Activated CD8-positive, alpha-beta T cell treated with anti-CD3 and anti-CD28 coated beads, Interleukin-2, amount 10 ng/mL, durations not matched to agents 7 days and 5 days (primary cell): Measurements from ENCODE around the gene FAM111B. TPM values are rescaled to one million over a fixed set of nuclear protein-coding genes. Genes with fewer than 3 reads are reported as not detected.
A peak's percentile ranks its signal among the peaks of the same experiment; 100 is the strongest.

ENCODE experiments used
- ATAC-seq: fragments of 150-1000 bp; cut with Tn5 transposase; one replicate; pipeline ENCODE4 v1.10.0; 2021; ENCODE audit warnings: moderate library complexity
- CTCF ChIA-PET: fragments of 350-600 bp; sonication (Branson Sonifier 250); formaldehyde crosslinking; loops from one replicate; lab custom pipeline; 2021; ENCODE audit warnings: antibody characterized with exemption; lab: Charles Lee
- POLR2A ChIA-PET: fragments of 350-600 bp; sonication (Branson Sonifier 250); formaldehyde crosslinking; loops from one replicate; lab custom pipeline; 2021; ENCODE audit warnings: antibody characterized with exemption; lab: Charles Lee
- DNase-seq: peaks from one replicate; pipeline ENCODE4 v3.0.0-alpha.2; 2020
- H3K27ac Mint-ChIP-seq: one replicate; pipeline ENCODE4 v1.8.0; 2021; ENCODE audit warnings: mild to moderate bottlenecking, mixed read lengths
- H3K27me3 Mint-ChIP-seq: one replicate; pipeline ENCODE4 v1.8.0; 2021; ENCODE audit warnings: low read depth, mixed read lengths
- H3K36me3 Mint-ChIP-seq: one replicate; pipeline ENCODE4 v1.8.0; 2021; ENCODE audit warnings: low read depth, mixed read lengths
- H3K4me1 Mint-ChIP-seq: one replicate; pipeline ENCODE4 v1.8.0; 2021; ENCODE audit warnings: low read depth, mixed read lengths
- H3K4me3 Mint-ChIP-seq: one replicate; pipeline ENCODE4 v1.8.0; 2021; ENCODE audit warnings: mild to moderate bottlenecking, mixed read lengths
- H3K9me3 Mint-ChIP-seq: one replicate; pipeline ENCODE4 v1.8.0; 2022; ENCODE audit warnings: mixed read lengths; ENCODE audit not compliant: insufficient read depth
- total RNA-seq, 2 experiments: library from RNA; stranded (reverse); gene quantifications; one replicate each; pipeline ENCODE4 v1.2.3, GENCODE V29; 2021

Gene FAM111B
- total RNA-seq, 2 experiments from 2014 or later, result 66.2 to 69.0 TPM

DNA sequence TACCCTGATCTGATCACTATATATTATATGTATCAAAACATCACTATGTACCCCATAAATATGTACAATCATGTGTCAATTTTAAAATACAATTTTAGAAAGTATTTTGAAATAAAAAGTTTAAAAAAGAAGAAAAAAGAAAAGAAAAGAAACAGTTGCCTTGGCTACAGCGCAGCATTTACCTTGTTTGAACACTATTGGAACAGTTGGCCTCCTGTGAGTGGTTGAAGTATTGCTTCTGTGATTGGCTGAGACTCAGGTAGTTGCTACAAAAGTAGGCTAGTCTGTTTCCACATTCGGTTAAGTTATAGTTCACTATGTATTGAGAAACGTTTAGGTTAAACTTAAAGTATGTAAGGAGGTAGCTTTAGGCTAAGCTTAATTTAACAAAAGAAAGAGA is 57.0 kb downstream of the FAM111B start:
- ATAC-seq, result no peak
- no peaks in the 10 kb centered on the region for H3K36me3 Mint-ChIP-seq
- H3K27ac Mint-ChIP-seq, result no peak overlapping the region
- no peak for DNase-seq
- H3K9me3 Mint-ChIP-seq, result no peaks in the 10 kb centered on the region
- H3K27me3 Mint-ChIP-seq, result peaks cover 28% of the 10 kb centered on the region
- ChIA-PET CTCF (interaction anchor here (0.7 to 3.9 kb wide), 7 partner anchors 7 to 370 kb away, joined by 3 to 18 read pairs (median 3); partner anchors contain the start of gene DTX4), POLR2A (no interaction called here)
- H3K4me3 Mint-ChIP-seq, result no peak overlapping the region
- H3K4me1 Mint-ChIP-seq, result peaks cover 3% of the 10 kb centered on the region

GRCh38 chr11:59171508-59172322 is 64.7 kb downstream of the FAM111B start, which contains the start of gene DTX4:
DTX4 (plus strand) TSS chr11:59172132; CDS start chr11:59172596, 464 bp downstream.
- peak within 1 kb of the TSS; percentile 64 for H3K4me3 Mint-ChIP-seq
- ChIA-PET CTCF (interaction anchor here (0.6 to 9.7 kb wide), 40 partner anchors 10 to 1131 kb away, joined by 3 to 113 read pairs (median 5); partner anchors contain the start of genes FAM111A, OR5A2 and PATL1), POLR2A (interaction anchor here (0.6 kb wide), 2 partner anchors 15 to 29 kb away, joined by 3 read pairs; partner anchors contain the start of gene FAM111A)
- no peaks in the 10 kb centered on the region for H3K36me3 Mint-ChIP-seq
- peaks cover 7% of the 10 kb centered on the region for H3K4me1 Mint-ChIP-seq
- H3K27ac Mint-ChIP-seq, result no peak within 1 kb of the TSS
- ATAC-seq (peak; percentile 88), DNase-seq (peak; percentile 93)
- H3K9me3 Mint-ChIP-seq, result no peaks in the 10 kb centered on the region
- H3K27me3 Mint-ChIP-seq, result peaks cover 27% of the 10 kb centered on the region

DNA sequence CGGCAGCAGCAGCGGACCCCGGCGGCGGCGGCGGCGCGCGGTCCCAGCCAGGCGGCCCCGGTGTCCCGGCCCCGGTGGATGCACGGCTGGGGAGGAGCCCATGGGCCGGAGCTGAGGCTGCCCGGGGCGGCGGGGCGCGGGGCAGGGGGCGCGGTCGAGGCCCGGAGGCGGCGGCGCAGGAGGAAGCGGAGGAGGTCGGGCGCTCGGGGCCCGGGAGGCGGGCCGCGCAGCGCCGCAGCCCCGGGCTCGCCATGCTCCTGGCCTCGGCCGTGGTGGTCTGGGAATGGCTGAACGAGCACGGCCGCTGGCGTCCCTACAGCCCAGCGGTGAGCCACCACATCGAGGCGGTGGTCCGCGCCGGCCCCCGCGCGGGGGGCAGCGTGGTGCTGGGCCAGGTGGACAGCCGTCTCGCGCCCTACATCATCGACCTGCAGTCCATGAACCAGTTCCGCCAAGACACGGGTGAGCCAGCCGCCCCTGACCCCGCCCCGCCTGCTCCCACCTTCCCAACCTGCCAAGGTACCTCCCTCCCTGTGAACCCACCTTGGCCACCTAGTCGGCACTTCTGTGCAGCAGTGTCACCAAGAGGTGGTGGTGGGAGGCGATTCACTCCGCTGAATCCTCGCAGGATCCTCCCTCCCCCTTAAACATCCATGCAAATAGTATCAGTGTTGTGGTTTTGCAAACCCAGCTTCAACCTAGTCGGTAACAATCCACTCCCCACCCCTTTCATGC is 65.5 kb downstream of the FAM111B start:
- DNase-seq, result peak; percentile 27

DNA sequence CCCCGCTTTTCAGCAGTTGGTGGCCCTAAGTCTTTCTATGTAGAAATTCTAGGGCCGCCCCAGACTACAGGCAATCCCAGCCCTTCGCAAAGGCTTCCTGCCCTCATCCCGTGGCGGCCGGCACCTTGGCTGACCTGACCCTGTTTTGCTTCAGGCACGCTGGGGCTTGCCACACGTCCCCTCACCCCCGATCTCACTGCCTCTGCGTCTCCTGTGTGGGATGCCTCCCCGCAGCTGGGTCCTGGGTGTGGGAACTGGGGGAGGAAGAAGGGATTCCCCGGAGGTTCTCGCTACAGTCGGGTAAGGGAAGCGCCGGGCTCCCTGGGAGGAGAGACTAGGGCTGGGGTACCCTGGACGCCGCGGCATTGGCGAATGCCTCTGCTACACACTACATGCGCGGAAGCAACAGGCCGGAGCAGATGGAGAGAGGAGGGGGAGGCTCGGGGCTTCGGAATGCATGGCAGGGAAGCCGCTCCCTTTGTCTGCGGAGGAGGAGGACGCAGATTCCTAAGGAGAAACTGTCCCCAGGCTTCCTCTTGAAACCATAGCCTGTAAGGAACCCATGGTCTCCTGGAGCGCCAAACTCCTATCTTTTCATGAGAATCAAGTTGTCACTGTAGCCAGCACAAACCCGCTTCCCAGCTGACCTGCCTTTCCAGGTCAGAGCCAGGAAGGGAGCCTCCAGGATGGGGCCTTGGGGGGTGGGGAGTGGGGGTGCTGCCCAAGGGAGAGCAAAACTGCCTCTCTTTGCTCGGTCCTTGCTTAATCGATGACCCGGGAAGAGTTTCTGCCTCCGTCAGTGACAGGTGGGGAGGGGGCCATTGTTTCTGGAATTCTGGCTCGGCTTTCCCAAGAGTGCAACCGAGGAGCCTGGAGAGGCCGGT is 66.3 kb downstream of the FAM111B start:
- ATAC-seq (no peak), DNase-seq (no peak)
- ChIA-PET CTCF (interaction anchor here (2.2 to 9.7 kb wide), 7 partner anchors 8 to 36 kb away, joined by 7 to 113 read pairs (median 16); no protein-coding TSS in a partner anchor), POLR2A (no interaction called here)
- Mint-ChIP-seq H3K4me3 (peak overlapping the region; percentile 64), H3K9me3 (no peaks in the 10 kb centered on the region), H3K27ac (no peak overlapping the region), H3K36me3 (no peaks in the 10 kb centered on the region), H3K27me3 (peaks cover 23% of the 10 kb centered on the region), H3K4me1 (peaks cover 7% of the 10 kb centered on the region)

More for the DNA sequence above, 65.5 kb downstream of the FAM111B start:
- Mint-ChIP-seq H3K36me3 (no peaks in the 10 kb centered on the region), H3K4me3 (peak overlapping the region; percentile 64), H3K27me3 (peaks cover 23% of the 10 kb centered on the region), H3K4me1 (peaks cover 7% of the 10 kb centered on the region), H3K27ac (no peak overlapping the region), H3K9me3 (no peaks in the 10 kb centered on the region)
- ChIA-PET CTCF (interaction anchor here (0.6 to 9.7 kb wide), 34 partner anchors 9 to 1131 kb away, joined by 3 to 113 read pairs (median 5); partner anchors contain the start of genes FAM111A and OR5A2), POLR2A (interaction anchor here (0.6 kb wide), 1 partner anchor 30 kb away, joined by 3 read pairs; the partner anchor contains the start of gene FAM111A)
- ATAC-seq, result peak; percentile 32

- Mint-ChIP-seq H3K27ac (no peak overlapping the region), H3K4me1 (peaks cover 7% of the 10 kb centered on the region), H3K4me3 (no peak overlapping the region), H3K36me3 (no peaks in the 10 kb centered on the region), H3K27me3 (peaks cover 25% of the 10 kb centered on the region), H3K9me3 (no peaks in the 10 kb centered on the region)
- ChIA-PET CTCF (interaction anchor here (1.3 to 9.7 kb wide), 3 partner anchors 12 to 33 kb away, joined by 3 to 113 read pairs (median 7); no protein-coding TSS in a partner anchor), POLR2A (interaction anchor here (0.9 kb wide), 1 partner anchor 32 kb away, joined by 3 read pairs; the partner anchor contains the start of gene FAM111A)
- DNase-seq, result no peak
- no peak for ATAC-seq
These were observed 67.1 kb downstream of the FAM111B start for GRCh38 chr11:59173964-59174663.

DNA sequence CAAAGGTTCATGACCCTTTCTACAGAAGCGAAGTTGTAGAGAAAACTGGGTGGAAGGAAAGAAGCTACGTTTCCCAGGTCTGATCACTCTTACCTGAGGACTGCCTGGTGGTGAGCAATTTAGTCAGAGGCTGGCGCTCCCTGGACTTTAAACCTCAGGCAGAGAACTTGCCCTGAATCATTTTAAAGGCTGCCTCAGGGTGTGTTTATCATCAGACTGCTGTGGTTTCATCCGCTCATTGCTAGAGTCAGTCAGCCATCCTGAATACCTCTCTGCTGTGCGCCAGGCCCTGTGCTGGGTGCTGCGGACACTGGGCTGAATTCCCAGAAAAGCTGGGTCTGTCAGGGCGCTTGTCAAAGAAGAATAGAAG is 67.6 kb downstream of the FAM111B start:
- ATAC-seq (no peak), DNase-seq (no peak)
- H3K36me3 Mint-ChIP-seq, result no peaks in the 10 kb centered on the region
- no peaks in the 10 kb centered on the region for H3K9me3 Mint-ChIP-seq
- no peak overlapping the region for H3K4me3 Mint-ChIP-seq
- H3K4me1 Mint-ChIP-seq, result peaks cover 7% of the 10 kb centered on the region
- ChIA-PET POLR2A (interaction anchor here (0.9 kb wide), 1 partner anchor 32 kb away, joined by 3 read pairs; the partner anchor contains the start of gene FAM111A), CTCF (interaction anchor here (1.3 to 9.7 kb wide), 3 partner anchors 11 to 33 kb away, joined by 3 to 113 read pairs (median 7); no protein-coding TSS in a partner anchor)
- H3K27ac Mint-ChIP-seq, result no peak overlapping the region
- H3K27me3 Mint-ChIP-seq, result peaks cover 25% of the 10 kb centered on the region

DNA sequence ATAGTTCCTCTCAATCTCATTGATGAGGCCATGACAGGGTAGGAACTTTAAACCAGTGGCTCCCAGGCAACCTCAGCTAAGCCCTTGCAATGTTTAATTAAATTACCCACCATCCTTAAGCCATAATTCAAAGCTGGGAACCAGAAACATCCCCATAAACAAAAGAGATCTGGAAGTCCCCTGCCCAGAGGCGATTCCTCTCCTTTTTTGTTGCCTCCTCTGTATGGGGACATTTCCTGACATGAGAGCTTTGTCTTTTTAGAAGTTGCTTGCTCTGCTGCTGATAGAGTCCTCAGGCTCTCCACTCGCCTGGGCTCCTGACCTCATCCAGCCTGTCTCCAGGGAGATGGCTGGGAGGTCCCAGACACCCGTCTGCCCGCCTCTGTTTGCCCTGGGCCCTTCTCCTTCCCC is 68.1 kb downstream of the FAM111B start:
- ChIA-PET CTCF (interaction anchor here (1.3 to 9.7 kb wide), 3 partner anchors 11 to 32 kb away, joined by 3 to 113 read pairs (median 7); no protein-coding TSS in a partner anchor), POLR2A (no interaction called here)
- DNase-seq, result no peak
- peaks cover 25% of the 10 kb centered on the region for H3K27me3 Mint-ChIP-seq
- no peak for ATAC-seq
- H3K4me3 Mint-ChIP-seq, result no peak overlapping the region
- H3K4me1 Mint-ChIP-seq, result peaks cover 7% of the 10 kb centered on the region
- no peak overlapping the region for H3K27ac Mint-ChIP-seq
- H3K36me3 Mint-ChIP-seq, result no peaks in the 10 kb centered on the region
- no peaks in the 10 kb centered on the region for H3K9me3 Mint-ChIP-seq

DNA sequence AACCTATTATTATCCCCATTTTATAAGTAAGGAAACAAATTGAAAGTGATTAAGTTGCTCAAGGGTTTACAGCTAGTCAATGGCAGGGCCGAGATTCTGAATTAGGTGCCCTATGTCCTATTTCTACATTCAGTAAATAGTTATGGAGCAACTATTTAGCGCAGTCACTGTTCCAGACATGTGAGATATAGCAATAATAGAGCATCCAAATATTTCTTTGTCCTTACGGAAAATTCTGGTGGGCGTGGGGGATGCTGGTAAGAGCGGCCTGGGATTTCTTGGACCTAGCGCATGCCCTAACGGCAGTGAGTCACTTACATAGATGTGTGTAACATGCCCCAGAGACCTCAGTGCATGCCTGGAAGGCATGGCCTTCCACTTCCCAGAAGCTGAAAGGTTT is 69.3 kb downstream of the FAM111B start:
- H3K9me3 Mint-ChIP-seq, result no peaks in the 10 kb centered on the region
- ChIA-PET POLR2A (no interaction called here), CTCF (interaction anchor here (9.7 kb wide), 1 partner anchor 9 kb away, joined by 113 read pairs; no protein-coding TSS in a partner anchor)
- no peak overlapping the region for H3K27ac Mint-ChIP-seq
- peaks cover 25% of the 10 kb centered on the region for H3K27me3 Mint-ChIP-seq
- no peaks in the 10 kb centered on the region for H3K36me3 Mint-ChIP-seq
- DNase-seq (no peak), ATAC-seq (no peak)
- H3K4me1 Mint-ChIP-seq, result peaks cover 7% of the 10 kb centered on the region
- no peak overlapping the region for H3K4me3 Mint-ChIP-seq
